Measurements from ENCODE around the gene UBE2I.
"Not testable (repeated sequence)": the region's sequence is repeated elsewhere in the genome, so short reads cannot be mapped to it uniquely, and the experiment has no call there.

UBE2I gene

GRCh38 chr16:1277617-1278282 is 31.7 kb upstream of the UBE2I start:
- DNase-seq (ENCODE audit: low read depth in 2 of 2): no peak

- no peak for DNase-seq (ENCODE audit: low read depth in 2 of 2)
These were observed 31.0 kb upstream of the UBE2I start for GRCh38 chr16:1278477-1278876.

- no peak for DNase-seq (ENCODE audit: low read depth in 2 of 2)
These were observed 30.1 kb upstream of the UBE2I start for GRCh38 chr16:1279081-1279944.

- no peak for DNase-seq (ENCODE audit: low read depth in 2 of 2)
These were observed 29.4 kb upstream of the UBE2I start for GRCh38 chr16:1279945-1280589.

GRCh38 chr16:1280783-1281182 is 28.7 kb upstream of the UBE2I start:
- no peak for DNase-seq (ENCODE audit: low read depth in 2 of 2)

- DNase-seq (ENCODE audit: low read depth in 2 of 2): no peak
These were observed 27.9 kb upstream of the UBE2I start for GRCh38 chr16:1281517-1281916.

GRCh38 chr16:1282324-1282973 is 27.0 kb upstream of the UBE2I start:
- no peak for DNase-seq (ENCODE audit: low read depth in 2 of 2)

- no peak for DNase-seq (ENCODE audit: low read depth in 2 of 2)
These were observed 26.1 kb upstream of the UBE2I start for GRCh38 chr16:1283296-1283695.

GRCh38 chr16:1283996-1284616 is 25.3 kb upstream of the UBE2I start:
- no peak for DNase-seq (ENCODE audit: low read depth in 2 of 2)

- no peak for DNase-seq (ENCODE audit: low read depth in 2 of 2)
These were observed 23.5 kb upstream of the UBE2I start for GRCh38 chr16:1285669-1286512.

- DNase-seq (ENCODE audit: low read depth in 2 of 2): no peak
These were observed 22.8 kb upstream of the UBE2I start for GRCh38 chr16:1286513-1287094.

- DNase-seq (ENCODE audit: low read depth in 2 of 2): no peak
These were observed 21.3 kb upstream of the UBE2I start for GRCh38 chr16:1287982-1288670.

- no peak for DNase-seq (ENCODE audit: low read depth in 2 of 2)
These were observed 20.5 kb upstream of the UBE2I start for GRCh38 chr16:1288813-1289476.

GRCh38 chr16:1289477-1289866 is 20.0 kb upstream of the UBE2I start:
- DNase-seq (ENCODE audit: low read depth in 2 of 2): no peak

- no peak for DNase-seq (ENCODE audit: low read depth in 2 of 2)
These were observed 19.4 kb upstream of the UBE2I start for GRCh38 chr16:1290063-1290501.

- DNase-seq (ENCODE audit: low read depth in 2 of 2): no peak
These were observed 18.4 kb upstream of the UBE2I start for GRCh38 chr16:1290860-1291575.

GRCh38 chr16:1291576-1291974 is 17.9 kb upstream of the UBE2I start:
- DNase-seq (ENCODE audit: low read depth in 2 of 2): no peak

- not testable (repeated sequence) for DNase-seq (ENCODE audit: low read depth in 2 of 2)
These were observed 17.2 kb upstream of the UBE2I start for GRCh38 chr16:1292208-1292607.

- not testable (repeated sequence) for DNase-seq (ENCODE audit: low read depth in 2 of 2)
These were observed 16.6 kb upstream of the UBE2I start for GRCh38 chr16:1292808-1293207.

Measured in activated CD4-positive, alpha-beta T cell treated with anti-CD3 and anti-CD28 coated beads for 24 hours (primary cell).